ENCODE results near the gene DOCK4.

DOCK4 gene

GRCh38 chr7:112049555-112050249 lies 156.5 kb downstream of the DOCK4 start:
- no peak for DNase-seq (ENCODE audit: low read depth)

- DNase-seq (ENCODE audit: low read depth): no peak
Measured at GRCh38 chr7:112047421-112047820, 158.8 kb downstream of the DOCK4 start.

- no peak for DNase-seq (ENCODE audit: low read depth)
Measured at GRCh38 chr7:112045222-112045621, 161.0 kb downstream of the DOCK4 start.

- DNase-seq (ENCODE audit: low read depth): no peak
Measured at GRCh38 chr7:112042631-112043030, 163.6 kb downstream of the DOCK4 start.

GRCh38 chr7:112038353-112038752 lies 167.8 kb downstream of the DOCK4 start:
- no peak for DNase-seq (ENCODE audit: low read depth)

- DNase-seq (ENCODE audit: low read depth): no peak
Measured at GRCh38 chr7:112036071-112036470, 170.1 kb downstream of the DOCK4 start.

GRCh38 chr7:112031689-112032088 lies 174.5 kb downstream of the DOCK4 start:
- no peak for DNase-seq (ENCODE audit: low read depth)

GRCh38 chr7:112025556-112025955 lies 180.6 kb downstream of the DOCK4 start:
- no peak for DNase-seq (ENCODE audit: low read depth)

GRCh38 chr7:112023786-112024185 lies 182.4 kb downstream of the DOCK4 start:
- DNase-seq (ENCODE audit: low read depth): no peak

- DNase-seq (ENCODE audit: low read depth): no peak
Measured at GRCh38 chr7:112023282-112023681, 182.9 kb downstream of the DOCK4 start.

- DNase-seq (ENCODE audit: low read depth): no peak
Measured at GRCh38 chr7:112022128-112022527, 184.1 kb downstream of the DOCK4 start.

GRCh38 chr7:112021379-112022044 lies 184.7 kb downstream of the DOCK4 start:
- DNase-seq (ENCODE audit: low read depth): no peak

- no peak for DNase-seq (ENCODE audit: low read depth)
Measured at GRCh38 chr7:112020800-112021199, 185.4 kb downstream of the DOCK4 start.

- DNase-seq (ENCODE audit: low read depth): no peak
Measured at GRCh38 chr7:112019932-112020331, 186.3 kb downstream of the DOCK4 start.

GRCh38 chr7:112018305-112019030 lies 187.7 kb downstream of the DOCK4 start:
- DNase-seq (ENCODE audit: low read depth): no peak

GRCh38 chr7:112015146-112015545 lies 191.1 kb downstream of the DOCK4 start:
- no peak for DNase-seq (ENCODE audit: low read depth)

GRCh38 chr7:112014347-112014746 lies 191.9 kb downstream of the DOCK4 start:
- DNase-seq (ENCODE audit: low read depth): no peak

GRCh38 chr7:112013274-112013673 lies 192.9 kb downstream of the DOCK4 start:
- DNase-seq (ENCODE audit: low read depth): no peak

- no peak for DNase-seq (ENCODE audit: low read depth)
Measured at GRCh38 chr7:112012242-112012641, 194.0 kb downstream of the DOCK4 start.

- no peak for DNase-seq (ENCODE audit: low read depth)
Measured at GRCh38 chr7:112010994-112011393, 195.2 kb downstream of the DOCK4 start.

- no peak for DNase-seq (ENCODE audit: low read depth)
Measured at GRCh38 chr7:112010109-112010508, 196.1 kb downstream of the DOCK4 start.

- no peak for DNase-seq (ENCODE audit: low read depth)
Measured at GRCh38 chr7:112009081-112009480, 197.1 kb downstream of the DOCK4 start.

GRCh38 chr7:112007185-112007584 lies 199.0 kb downstream of the DOCK4 start:
- no peak for DNase-seq (ENCODE audit: low read depth)
